ENCODE results near the gene KIF22.
"Not testable (repeated sequence)": the region's sequence is repeated elsewhere in the genome, so short reads cannot be mapped to it uniquely, and the experiment has no call there.

KIF22 gene

DNA sequence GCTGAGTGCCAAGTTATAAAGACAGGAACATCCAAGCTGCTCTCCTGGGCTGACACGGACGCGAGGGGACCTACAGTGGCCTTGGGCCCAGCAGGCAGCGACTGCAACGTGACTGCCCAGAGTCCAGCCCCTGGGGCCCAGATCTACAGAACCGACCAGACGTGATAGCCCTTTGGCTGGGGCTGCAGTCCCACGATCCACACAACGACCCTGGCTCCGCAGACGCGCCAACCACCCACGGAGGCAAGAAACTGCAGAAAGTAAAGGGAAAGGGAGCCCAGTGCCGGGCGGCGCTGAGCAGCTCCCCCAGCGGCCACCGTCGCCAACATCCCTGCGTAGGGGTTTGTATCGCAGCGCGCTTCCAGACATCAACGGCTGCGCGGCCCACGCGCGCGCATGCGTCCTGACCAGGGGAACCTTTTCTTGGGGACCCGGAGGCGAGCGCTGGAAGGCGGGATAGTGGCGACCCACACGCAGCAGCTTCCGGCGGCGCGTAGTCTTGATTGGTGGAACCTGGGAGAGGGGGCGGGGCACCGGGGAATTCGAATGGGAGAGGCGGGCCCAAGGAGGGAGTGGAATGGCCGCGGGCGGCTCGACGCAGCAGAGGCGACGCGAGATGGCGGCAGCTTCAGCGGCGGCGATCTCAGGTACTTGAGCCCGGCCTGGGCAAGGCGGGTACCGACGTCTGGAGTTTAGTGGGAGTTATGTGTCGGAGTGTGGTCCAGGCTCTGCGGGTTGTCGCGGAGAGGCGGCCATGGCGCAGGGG, at the start of gene KIF22:
Gene KIF22 (plus strand): TSS at position 569 of the 766 bp plus-strand sequence. CDS start 9 bp downstream, at position 578.
- peak; percentile 97 to 100 for DNase-seq (ENCODE audit: low spot score in 2 of 2)
- Histone ChIP-seq H3K9me3 (no peaks in the 10 kb centered on the region), H3K36me3 (replicated peaks) (peaks cover 27% of the 10 kb centered on the region), H3K4me1 (peaks cover 11% of the 10 kb centered on the region), H3K4me3 (peak within 1 kb of the TSS; percentile 81), H3K27me3 (ENCODE audit: low read depth) (no peaks in the 10 kb centered on the region)
- in situ Hi-C loops (cut with MboI; ENCODE audit: low sequenced_read_pairs) = no loop called here

DNA sequence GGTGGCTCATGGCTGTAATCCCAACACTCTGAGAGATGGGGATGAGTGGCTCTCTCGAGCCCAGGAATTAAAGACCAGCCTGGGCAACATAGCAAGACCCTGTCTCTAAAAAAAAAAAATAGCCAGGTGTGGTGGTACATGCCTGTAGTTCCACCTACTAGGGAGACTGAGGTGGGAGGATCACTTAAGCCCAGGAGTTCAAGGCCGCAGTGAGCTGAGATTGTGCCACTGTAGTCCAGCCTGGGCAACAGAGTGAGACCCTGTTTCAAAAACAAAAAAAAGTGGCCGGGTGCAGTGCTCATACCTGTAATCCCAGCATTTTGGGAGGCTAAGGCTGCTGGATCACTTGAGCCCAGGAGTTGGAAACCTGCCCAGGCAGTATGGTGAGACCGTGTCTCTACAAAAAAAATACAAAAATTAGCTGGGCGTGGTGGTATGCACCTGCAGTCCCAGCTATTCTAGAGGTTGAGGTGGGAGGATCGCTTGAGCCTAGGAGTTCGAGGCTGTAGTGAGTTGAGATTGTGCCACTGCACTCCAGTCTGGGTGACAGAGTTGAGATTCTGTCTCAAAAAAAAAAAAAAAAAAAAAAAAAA, 47.8 kb upstream of the KIF22 start:
- Histone ChIP-seq H3K36me3 (replicated peaks) (no peaks in the 10 kb centered on the region), H3K4me1 (no peaks in the 10 kb centered on the region), H3K4me3 (no peak overlapping the region), H3K27me3 (ENCODE audit: low read depth) (no peaks in the 10 kb centered on the region), H3K9me3 (no peaks in the 10 kb centered on the region)
- in situ Hi-C loops (cut with MboI; ENCODE audit: low sequenced_read_pairs) = no loop called here
- DNase-seq (ENCODE audit: low spot score in 2 of 2) = no peak

DNA sequence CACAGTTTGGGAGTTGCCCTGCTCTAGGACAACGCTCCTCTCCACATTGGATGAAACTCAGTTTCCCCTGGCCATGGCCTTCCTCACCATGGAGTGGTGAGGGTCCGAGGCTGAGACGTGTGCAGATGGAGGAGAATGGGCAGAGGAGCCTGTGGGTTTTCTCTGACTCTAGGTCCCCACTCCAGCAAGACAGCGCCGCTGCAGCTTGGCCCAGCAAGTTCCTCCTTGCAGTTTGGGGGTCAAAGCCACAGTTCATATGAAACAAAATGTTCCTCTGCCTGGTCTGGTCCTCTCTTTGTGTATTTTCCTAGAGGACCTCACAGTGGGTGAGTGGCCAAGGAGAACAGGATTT, 47.1 kb upstream of the KIF22 start:
- Histone ChIP-seq H3K9me3 (no peaks in the 10 kb centered on the region), H3K36me3 (replicated peaks) (no peaks in the 10 kb centered on the region), H3K4me3 (no peak overlapping the region), H3K4me1 (no peaks in the 10 kb centered on the region), H3K27me3 (ENCODE audit: low read depth) (no peaks in the 10 kb centered on the region)
- no peak for DNase-seq (ENCODE audit: low spot score in 2 of 2)
- in situ Hi-C loops (cut with MboI; ENCODE audit: low sequenced_read_pairs) = no loop called here

DNA sequence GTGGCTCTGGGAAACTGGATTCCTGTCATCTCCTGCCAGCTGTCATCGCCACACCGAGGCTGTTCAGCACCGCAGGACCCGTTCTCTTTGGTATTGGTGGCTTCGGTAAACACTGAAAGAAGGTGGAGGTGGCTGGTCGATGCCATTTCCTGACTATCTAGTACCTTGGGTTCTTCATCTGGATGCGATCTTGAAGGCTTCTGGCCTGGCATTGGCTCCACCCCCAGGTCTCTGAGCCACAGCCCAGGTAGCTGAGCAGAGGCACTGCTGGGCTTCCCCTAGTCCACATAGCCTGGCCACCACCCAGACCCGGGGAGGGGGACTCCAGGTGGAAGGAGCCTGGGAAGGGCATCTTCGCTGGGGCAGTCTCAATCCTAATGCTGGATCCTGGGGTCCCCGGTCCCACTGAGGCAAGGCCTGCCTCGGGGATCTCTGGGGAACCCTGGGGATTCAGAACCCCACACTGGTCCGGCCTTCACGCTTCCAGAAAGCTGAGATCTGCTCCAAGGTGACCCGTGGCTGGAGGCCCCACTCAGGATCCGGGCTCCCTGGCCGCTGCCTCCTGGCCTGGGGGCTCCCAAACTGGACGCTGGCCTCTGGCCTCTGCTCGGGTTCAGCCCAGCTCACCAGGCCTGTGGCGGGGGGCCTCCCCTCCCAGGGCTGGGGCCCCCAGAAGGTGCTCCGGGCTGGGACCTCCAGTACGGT, 46.6 kb upstream of the KIF22 start:
- in situ Hi-C loops (cut with MboI; ENCODE audit: low sequenced_read_pairs) = no loop called here
- Histone ChIP-seq H3K4me1 (no peaks in the 10 kb centered on the region), H3K9me3 (no peaks in the 10 kb centered on the region), H3K36me3 (replicated peaks) (no peaks in the 10 kb centered on the region), H3K27me3 (ENCODE audit: low read depth) (no peaks in the 10 kb centered on the region), H3K4me3 (no peak overlapping the region)
- no peak for DNase-seq (ENCODE audit: low spot score in 2 of 2)

DNA sequence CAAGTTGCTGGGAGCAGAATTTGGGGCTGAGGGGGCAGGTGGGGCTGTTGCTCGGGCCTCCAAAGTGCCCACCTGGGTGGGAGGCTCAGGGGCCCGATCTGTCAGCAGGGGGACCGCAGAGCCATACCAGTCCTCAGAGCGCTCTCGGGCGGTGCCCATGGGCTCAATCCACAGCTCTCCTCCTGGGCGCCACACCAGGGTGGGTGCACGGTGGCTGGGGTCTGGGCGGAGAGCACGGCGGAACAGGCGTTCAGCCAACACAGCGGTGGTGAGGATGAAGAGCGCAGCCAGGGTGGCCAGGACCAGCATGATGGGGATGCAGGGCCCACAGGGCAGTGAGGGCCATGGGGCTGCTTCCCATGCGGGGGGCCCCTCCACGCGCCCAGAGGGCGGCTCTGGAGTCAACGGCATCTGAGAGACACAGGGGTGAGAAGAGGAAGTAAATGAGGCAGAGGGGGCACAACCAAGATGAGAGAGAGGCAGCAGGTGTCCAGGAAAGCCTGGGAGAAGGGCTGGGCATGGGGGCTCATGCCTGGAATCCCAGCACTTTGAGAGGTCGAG, 45.9 kb upstream of the KIF22 start:
- in situ Hi-C loops (cut with MboI; ENCODE audit: low sequenced_read_pairs) = no loop called here
- no peak for DNase-seq (ENCODE audit: low spot score in 2 of 2)
- Histone ChIP-seq H3K27me3 (ENCODE audit: low read depth) (no peaks in the 10 kb centered on the region), H3K4me1 (no peaks in the 10 kb centered on the region), H3K36me3 (replicated peaks) (no peaks in the 10 kb centered on the region), H3K9me3 (no peaks in the 10 kb centered on the region), H3K4me3 (no peak overlapping the region)

DNA sequence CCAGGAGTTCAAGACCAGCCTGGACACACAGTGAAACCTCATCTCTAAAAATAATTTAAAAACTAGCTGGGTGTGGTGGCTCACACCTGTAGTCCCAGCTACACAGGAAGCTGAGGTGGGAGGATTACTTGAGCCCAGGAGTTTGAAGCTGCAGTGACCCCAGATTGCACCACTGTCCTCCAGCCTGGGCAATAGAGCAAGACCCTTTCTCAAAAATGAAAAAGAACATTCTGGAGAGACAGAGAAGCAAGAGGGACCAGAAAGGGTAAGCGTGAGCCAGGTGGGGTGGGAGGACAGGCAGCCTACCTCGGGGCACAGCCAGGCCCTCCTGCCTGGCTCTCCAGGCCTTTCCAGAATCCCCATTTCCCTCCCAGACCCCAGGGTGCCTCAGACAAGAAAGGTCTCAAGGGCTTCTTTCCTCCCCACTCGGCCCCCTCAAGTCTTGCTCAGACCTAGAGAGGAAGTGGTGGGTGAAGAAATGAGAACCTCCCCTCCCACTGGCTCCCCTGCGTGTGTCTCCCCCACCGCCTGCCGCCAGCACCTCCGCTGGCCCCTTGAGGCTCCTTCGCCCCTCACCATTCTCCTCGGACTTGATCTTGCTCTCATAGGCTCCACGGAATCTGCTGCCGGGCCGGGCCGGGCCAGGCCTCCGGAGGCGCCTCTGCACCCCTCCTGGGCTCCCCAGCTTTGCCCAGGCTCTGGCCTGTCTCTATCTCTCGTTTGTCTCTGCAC, 45.3 kb upstream of the KIF22 start:
- H3K4me3 ChIP-seq = no peak overlapping the region
- H3K9me3 ChIP-seq = no peaks in the 10 kb centered on the region
- no peak for DNase-seq (ENCODE audit: low spot score in 2 of 2)
- in situ Hi-C loops (cut with MboI; ENCODE audit: low sequenced_read_pairs) = no loop called here
- H3K27me3 ChIP-seq (ENCODE audit: low read depth) = no peaks in the 10 kb centered on the region
- no peaks in the 10 kb centered on the region for H3K4me1 ChIP-seq
- H3K36me3 ChIP-seq (replicated peaks) = no peaks in the 10 kb centered on the region

DNA sequence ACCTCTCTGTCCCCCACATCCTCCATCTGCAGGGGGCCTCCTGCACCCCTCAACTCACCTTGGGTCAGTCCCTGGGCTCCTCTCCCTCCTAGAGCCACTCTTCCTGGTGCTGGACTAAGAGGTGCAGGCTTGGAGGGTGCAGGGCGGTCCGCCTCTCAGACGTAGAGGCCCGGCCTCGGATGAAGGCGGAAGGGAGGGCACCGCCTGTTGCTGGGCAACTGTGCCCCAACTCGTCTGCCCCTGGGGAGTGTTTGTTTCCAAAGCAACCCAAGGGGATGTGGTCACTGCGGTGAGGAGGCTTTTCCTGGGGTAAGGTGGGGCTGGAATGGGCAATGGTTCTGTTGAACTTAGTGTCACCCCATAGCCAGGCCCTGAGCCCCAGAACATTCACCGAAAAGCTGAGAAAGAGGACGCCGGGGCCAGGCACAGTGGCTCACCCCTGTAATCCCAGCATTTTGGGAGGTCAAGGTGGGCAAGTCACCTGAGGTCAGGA, 44.7 kb upstream of the KIF22 start, which contains the start of gene C16orf54:
Gene C16orf54 (minus strand): TSS at position 138 of the 493 bp plus-strand sequence. CDS start 1,039 bp downstream, outside the sequence.
- no peaks in the 10 kb centered on the region for H3K27me3 ChIP-seq (ENCODE audit: low read depth)
- H3K4me3 ChIP-seq = no peak within 1 kb of the TSS
- in situ Hi-C loops (cut with MboI; ENCODE audit: low sequenced_read_pairs) = no loop called here
- no peaks in the 10 kb centered on the region for H3K36me3 ChIP-seq (replicated peaks)
- H3K9me3 ChIP-seq = no peaks in the 10 kb centered on the region
- DNase-seq (ENCODE audit: low spot score in 2 of 2) = no peak
- H3K4me1 ChIP-seq = no peaks in the 10 kb centered on the region

DNA sequence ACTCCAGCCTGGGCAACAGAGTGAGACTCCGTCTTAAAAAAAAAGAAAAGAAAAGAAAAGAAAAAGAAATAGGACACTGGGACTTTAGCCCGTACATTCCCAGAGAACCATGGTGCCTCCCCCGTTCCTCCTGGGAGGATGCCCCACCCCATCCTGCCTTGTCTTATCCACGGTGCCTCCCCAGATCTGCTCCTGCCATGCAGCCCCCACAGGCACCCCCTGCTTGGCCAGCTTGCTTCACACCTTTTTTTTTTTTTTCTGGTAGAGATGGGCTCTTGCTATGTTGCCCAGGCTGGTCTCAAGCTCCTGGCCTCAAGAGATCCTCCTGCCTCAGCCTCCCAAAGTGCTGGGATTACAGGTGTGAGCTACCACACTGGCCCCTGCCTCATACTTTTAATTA, 44.0 kb upstream of the KIF22 start:
- H3K4me1 ChIP-seq; H3K36me3 ChIP-seq (replicated peaks); DNase-seq (ENCODE audit: low spot score in 2 of 2); H3K9me3 ChIP-seq; in situ Hi-C loops (cut with MboI; ENCODE audit: low sequenced_read_pairs); H3K27me3 ChIP-seq (ENCODE audit: low read depth); H3K4me3 ChIP-seq: not testable (repeated sequence)

DNA sequence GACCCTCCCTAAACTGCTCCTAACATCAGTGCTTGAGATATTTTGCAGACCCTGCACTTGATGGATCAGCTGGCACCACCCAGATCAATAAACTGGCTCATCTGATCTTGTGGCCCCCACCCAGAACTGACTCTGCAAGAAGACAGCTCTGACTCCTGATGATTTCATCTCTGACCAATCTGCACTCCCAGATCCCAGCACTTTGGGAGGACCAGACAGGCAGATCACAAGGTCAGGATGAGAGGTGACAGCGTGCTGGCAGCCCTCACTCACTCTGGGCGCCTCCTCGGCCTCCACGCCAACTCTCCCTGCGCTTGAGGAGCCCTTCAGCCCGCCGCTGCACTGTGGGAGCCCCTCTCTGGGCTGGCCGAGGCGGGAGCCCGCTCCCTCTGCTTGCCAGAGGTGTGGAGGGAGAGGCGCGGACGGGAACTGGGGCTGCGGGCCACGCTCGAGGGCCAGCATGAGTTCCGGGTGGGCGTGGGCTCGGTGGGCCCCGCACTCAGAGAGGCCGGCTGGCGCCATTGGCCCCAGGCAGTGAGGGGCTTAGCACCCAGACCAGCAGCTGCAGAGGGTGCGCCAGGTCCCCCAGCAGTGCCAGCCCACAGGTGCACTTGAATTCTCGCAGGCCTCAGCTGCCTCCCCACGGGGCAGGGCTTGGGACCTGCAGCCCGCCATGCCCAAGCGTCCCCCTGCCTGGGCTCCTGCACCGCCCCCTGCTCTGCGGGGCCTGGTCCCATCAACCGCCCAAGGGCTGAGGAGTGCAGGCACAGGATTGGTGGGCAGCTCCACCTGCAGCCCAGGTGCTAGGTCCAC, 42.4 kb upstream of the KIF22 start:
- no peak for DNase-seq (ENCODE audit: low spot score in 2 of 2)
- Histone ChIP-seq H3K36me3 (replicated peaks) (no peaks in the 10 kb centered on the region), H3K27me3 (ENCODE audit: low read depth) (no peaks in the 10 kb centered on the region), H3K4me3 (no peak overlapping the region), H3K9me3 (no peaks in the 10 kb centered on the region), H3K4me1 (no peaks in the 10 kb centered on the region)
- in situ Hi-C loops (cut with MboI; ENCODE audit: low sequenced_read_pairs) = no loop called here

DNA sequence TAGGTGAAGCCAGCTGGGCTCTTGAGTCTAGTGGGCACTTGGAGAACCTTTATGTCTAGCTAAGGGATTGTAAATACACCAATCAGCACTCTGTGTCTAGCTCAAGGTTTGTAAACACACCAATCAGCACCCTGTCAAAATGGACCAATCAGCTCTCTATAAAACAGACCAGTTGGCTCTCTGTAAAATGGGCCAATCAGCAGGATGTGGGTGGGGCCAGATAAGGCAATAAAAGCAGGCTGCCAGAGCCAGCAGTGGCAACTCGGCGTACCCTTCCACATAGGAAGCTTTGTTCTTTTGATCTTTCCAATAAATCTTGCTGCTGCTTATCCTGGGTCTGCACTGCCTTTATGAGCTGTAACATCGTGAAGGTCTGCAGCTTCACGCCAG, 41.8 kb upstream of the KIF22 start:
- H3K36me3 ChIP-seq (replicated peaks); H3K4me1 ChIP-seq; H3K27me3 ChIP-seq (ENCODE audit: low read depth); H3K4me3 ChIP-seq; H3K9me3 ChIP-seq; in situ Hi-C loops (cut with MboI; ENCODE audit: low sequenced_read_pairs); DNase-seq (ENCODE audit: low spot score in 2 of 2): not testable (repeated sequence)

DNA sequence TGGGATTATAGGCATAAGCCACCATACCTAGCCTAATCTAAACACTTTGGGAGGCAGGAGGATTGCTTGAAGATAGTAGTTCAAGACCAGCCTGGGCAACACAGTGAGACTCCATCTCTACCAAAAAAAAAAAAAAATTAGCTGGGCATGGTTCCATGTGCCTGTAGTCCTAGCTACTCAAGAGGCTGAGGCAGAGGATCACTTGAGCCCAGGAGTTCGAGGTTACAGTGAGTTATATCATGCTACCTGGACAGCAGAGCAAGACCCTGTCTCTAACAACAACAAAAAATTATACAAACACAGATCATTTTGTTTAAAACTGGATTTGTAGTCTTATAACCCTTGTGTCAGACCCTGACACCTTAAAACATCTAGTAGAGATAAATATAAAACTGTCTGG, 37.0 kb upstream of the KIF22 start:
- Histone ChIP-seq H3K27me3 (ENCODE audit: low read depth) (no peaks in the 10 kb centered on the region), H3K9me3 (no peaks in the 10 kb centered on the region), H3K4me1 (peaks cover 2% of the 10 kb centered on the region; the same call in 1 of the 2 replicates), H3K4me3 (no peak overlapping the region), H3K36me3 (replicated peaks) (no peaks in the 10 kb centered on the region)
- no peak for DNase-seq (ENCODE audit: low spot score in 2 of 2)
- in situ Hi-C loops (cut with MboI; ENCODE audit: low sequenced_read_pairs) = no loop called here

DNA sequence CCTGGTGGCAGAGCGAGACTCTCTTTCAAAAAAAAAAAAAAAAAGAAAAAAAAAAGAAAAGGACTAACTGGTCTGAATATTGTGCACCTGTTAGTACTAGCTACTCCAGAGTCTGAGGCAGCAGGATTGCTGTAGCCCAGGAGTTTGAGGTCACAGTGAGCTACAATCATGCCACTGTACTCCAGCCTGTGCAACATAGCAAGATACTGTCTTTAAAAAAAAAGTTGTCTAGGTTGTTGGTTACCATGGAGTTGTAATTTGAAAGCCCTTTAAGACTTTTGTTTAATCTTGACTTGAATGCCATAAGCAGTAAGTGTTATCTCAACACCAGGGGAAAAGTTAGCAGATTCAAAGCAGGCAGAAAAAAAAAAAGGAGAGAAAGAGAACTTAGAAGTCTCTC, 33.9 kb upstream of the KIF22 start:
- H3K27me3 ChIP-seq (ENCODE audit: low read depth) = no peaks in the 10 kb centered on the region
- peaks cover 2% of the 10 kb centered on the region; the same call in 1 of the 2 replicates for H3K4me1 ChIP-seq
- no peaks in the 10 kb centered on the region for H3K9me3 ChIP-seq
- in situ Hi-C loops (cut with MboI; ENCODE audit: low sequenced_read_pairs) = no loop called here
- no peaks in the 10 kb centered on the region for H3K36me3 ChIP-seq (replicated peaks)
- no peak for DNase-seq (ENCODE audit: low spot score in 2 of 2)
- no peak overlapping the region for H3K4me3 ChIP-seq

DNA sequence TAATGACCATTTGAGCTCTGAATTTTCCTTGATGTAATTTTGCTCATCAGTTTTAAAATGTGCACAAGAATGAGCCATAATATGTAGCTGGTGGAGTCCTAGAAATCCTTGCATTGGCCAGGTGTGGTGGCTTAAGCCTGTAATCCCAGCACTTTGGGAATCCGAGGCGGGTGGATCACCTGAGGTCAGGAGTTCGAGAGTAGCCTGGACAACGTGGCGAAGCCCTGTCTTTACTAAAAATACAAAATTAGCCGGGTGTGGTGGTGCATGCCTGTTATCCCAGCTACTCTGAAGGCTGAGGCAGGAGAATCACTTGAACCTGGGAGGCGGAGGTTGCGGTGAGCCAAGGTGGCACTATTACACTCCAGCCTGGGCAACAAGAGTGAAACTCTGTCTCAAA, 33.5 kb upstream of the KIF22 start:
- H3K4me3 ChIP-seq; H3K27me3 ChIP-seq (ENCODE audit: low read depth); H3K36me3 ChIP-seq (replicated peaks); H3K9me3 ChIP-seq; in situ Hi-C loops (cut with MboI; ENCODE audit: low sequenced_read_pairs); H3K4me1 ChIP-seq; DNase-seq (ENCODE audit: low spot score in 2 of 2): not testable (repeated sequence)

Data from HAP-1 (cell line).